GM21723 (cell line): Measurements from ENCODE around the gene SCFD1.
"Not testable (repeated sequence)": the region's sequence is repeated elsewhere in the genome, so short reads cannot be mapped to it uniquely, and the experiment has no call there.

Experiments used
- ATAC-seq: cut with Tn5 transposase; IDR thresholded peaks from one replicate; pipeline ENCODE4 v1.9.1; 2021; ENCODE audit warnings: mild to moderate bottlenecking, moderate library complexity; ENCODE audit not compliant: unreplicated experiment

The SCFD1 gene, protein sequence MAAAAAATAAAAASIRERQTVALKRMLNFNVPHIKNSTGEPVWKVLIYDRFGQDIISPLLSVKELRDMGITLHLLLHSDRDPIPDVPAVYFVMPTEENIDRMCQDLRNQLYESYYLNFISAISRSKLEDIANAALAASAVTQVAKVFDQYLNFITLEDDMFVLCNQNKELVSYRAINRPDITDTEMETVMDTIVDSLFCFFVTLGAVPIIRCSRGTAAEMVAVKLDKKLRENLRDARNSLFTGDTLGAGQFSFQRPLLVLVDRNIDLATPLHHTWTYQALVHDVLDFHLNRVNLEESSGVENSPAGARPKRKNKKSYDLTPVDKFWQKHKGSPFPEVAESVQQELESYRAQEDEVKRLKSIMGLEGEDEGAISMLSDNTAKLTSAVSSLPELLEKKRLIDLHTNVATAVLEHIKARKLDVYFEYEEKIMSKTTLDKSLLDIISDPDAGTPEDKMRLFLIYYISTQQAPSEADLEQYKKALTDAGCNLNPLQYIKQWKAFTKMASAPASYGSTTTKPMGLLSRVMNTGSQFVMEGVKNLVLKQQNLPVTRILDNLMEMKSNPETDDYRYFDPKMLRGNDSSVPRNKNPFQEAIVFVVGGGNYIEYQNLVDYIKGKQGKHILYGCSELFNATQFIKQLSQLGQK

DNA sequence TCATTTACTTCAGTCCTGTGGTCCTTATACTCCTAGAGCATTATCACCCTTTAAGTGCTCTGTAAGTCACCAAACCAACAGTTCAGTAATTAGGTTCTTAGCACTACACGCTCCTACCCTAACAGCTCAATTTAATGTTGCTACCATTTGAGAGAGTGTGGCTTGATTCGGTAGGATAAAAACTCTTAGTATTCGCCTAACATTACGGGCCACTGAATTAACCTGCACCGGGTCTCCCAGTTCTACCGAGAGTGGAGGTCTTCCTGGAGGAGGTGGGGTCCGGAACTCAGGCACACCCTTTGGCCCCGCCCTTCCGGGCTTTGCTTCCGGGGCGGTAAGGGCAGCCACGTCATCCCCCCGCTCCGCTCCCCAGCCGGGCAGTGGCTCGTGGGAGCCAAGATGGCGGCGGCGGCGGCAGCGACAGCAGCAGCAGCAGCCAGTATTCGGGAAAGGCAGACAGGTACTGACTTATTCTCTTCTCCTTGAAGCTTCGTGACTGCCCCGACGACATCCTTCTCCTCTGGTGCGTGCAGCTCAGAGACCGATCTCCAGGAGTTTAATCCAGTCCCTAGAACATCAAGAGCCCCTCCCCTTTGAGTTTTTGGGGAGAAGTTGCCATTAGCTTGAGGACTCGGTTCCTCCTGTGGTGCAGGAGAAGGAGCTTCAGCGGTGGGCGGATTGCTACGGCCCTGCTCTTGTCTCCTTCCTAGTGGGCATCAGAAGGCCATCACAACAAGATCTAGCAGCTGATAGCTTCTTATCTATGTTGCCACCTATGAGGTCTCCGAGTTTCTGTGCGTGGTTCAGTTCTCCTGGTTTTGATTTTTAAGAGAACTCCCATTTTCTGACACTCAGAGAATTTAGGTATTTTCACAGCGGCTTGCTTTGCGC, at the start of gene SCFD1:
TSS of gene SCFD1 (plus strand) at position 380 of the 891 bp plus-strand sequence. CDS start at position 400, 20 bp downstream.
- ATAC-seq, result peak; percentile 92

DNA sequence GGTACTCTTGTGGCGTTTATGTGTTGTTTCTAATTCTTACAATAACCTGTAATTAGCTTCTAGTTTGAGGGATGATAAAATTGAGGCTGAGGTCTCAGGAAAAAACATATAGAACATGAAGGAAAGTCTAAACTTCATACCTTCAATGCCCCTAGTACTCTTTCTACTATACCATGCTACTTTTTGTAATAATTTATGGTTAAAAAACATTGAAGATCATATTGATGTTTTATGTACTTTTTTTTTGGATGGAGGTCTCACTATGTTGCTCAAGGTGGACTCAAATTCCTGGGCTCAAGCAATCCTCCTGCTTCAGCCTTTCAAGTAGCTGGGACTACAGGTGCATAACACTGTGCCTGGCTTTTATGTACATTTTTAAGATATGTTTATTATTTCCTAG, 49.3 kb upstream of the SCFD1 start:
- no peak for ATAC-seq

DNA sequence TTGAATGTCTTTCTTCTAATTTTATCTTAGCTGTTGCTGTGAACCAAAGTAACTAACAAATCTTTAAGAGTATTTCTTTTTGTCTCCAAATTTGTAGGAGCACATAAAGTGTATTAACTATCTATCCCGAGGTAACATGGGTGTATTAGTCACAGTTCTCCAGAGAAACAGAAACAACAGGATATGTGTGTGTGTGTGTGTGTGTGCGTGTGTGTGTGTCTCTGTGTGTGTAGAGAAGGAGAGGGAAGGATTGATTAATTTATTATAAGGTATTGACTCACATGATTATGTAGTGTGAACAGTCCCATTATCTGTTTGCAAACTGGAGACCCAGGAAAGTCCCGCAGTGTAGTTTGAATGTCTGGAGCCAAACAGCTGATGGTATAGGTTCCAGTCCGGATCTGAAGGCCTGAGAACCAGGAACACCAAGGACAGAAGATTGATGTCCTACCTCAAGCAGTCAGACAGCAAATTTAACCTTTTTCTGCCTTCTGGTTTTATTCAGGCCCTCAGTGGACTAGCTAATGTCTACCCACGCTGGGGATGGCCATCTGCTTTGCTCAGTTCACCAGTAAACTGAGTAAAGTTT, 48.8 kb upstream of the SCFD1 start:
- ATAC-seq, result no peak

DNA sequence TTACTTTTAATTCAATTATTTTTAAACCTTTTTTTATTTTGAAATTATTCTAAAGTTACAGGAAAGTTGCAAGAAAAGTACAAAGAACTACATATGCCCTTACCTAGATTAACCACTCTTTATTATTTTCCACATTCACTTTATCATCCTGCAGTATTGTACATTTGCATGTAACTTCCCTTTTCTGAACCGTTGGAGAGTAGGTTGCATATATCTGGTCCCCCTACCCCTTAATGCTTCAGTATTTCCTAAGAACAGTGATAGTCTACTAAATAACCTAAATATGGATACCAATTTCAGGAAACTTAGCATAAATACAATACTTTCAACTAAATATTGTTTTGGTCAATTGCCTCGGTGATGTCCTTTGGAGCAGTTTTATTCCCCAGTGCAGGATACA, 48.2 kb upstream of the SCFD1 start:
- ATAC-seq, result no peak

DNA sequence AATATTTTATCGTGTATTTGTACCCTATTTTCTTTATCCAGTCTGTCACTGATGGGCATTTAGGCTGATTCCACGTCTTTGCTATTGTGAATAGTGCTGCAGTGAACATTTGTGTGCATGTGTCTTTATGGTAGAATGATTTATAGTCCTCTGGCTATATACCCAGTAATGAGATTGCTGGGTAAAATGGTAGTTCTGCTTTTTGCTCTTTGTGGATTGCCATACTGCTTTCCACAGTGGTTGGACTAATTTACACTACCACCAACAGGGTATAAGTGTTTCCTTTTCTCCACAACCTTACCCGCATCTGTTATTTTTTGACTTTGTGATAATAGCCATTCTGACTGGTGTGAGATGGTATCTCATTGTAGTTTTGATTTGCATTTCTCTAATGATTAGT, 47.3 kb upstream of the SCFD1 start:
- ATAC-seq, result not testable (repeated sequence)

DNA sequence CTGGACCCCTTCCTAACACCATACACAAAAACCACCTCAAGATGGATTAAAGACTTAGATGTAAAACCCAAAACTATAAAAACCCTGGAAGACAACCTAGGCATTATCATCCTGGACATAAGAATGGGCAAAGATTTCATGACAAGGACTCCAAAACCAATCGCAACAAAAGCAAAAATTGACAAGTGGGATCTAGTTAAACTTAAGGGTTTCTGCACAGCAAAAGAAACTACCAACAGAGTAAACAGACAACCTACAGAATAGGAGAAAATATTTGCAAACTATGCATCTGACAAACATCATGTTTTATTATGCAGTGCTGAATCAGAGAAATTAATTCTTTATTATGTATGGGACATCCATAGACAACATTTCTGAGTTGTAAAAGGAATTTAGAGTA, 45.8 kb upstream of the SCFD1 start:
- not testable (repeated sequence) for ATAC-seq

DNA sequence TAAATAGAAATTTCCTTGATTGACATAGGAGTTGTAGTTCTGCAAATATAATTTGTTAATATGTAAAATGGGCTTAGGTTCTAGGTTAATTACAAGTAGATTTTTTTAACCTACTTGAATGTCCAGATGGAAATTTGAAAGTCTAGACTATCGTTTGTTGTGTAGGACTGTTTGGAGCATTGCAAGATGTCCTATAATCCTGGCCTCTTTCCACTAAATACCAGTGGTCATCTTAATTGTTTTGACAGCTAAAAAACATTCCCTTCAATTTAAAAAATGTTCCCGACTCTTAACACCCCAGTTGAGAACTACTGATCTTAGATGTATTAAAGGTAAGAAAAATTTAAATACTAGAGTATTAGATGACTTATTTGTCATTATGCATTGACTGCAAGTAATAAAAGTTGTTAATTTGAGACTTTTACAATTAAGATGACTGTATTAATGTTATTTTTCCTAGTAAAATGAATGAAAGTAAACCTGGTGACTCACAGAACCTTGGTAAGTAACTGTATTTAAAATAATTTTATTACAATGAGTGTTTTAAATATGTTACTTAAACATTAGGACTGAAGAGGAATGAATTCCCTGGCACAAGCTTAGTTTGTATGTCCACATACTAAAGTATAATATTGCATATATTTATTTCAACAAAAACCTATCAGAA, 41.4 kb upstream of the SCFD1 start:
- ATAC-seq, result no peak

DNA sequence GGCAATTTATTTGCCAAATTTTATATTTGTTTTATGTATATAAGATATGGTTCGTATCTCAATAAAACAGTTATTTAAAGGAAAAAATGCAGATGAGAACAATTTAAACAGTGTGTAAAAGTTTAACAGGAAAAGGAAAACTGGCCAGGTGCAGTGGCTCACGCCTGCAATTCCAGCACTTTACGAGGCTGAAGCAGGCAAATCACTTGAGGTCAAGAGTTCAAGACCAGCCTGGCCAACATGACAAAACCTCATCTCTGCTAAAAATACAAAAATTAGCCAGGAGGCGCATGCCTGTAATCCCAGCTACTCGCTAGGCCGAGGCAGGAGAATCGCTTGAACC, 40.9 kb upstream of the SCFD1 start:
- no peak for ATAC-seq

DNA sequence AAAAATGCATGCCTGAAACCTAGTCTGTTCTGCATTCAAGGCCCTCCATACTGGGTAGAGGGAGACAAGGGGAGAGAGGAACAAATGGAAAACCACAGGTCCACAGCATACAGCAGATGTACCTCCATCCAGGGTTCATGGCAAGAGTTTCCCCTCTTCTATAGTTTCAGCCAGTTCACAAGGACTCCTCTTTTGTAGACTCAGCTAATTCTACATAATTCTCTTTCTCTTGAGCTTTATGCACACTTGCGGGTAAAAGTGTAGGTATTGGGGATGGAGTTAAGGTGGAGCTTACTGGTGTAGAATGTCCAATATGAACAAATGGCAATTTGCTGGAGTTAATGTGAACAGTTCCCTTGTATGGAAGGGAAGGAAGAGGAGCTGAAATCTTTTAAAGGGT, 39.7 kb upstream of the SCFD1 start:
- no peak for ATAC-seq

DNA sequence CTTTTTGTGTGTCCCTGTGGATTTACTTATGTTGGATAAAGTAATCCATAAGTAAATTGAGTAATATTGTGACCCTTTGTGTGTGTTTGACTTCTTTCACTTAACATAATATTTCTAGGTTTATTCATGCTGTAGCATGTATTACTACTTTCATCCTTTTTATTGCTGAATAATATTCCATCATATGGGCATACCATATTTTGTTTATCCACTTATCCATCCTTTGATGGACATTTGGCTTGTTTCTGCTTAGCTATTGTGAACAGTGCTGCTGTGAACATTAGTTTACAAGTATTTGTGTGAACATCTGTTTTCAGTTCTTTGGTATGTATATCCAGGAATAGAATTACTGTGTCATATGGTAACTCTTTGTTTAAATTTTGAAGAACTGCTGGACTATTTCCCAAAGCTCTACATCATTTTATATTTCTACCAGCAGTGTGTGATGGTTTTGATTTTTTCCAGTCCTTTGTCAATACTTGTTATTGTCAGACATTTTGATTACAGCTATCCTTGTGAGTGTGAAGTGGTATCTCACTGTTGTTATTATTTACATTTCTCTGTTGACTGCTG, 38.0 kb upstream of the SCFD1 start:
- ATAC-seq, result no peak

DNA sequence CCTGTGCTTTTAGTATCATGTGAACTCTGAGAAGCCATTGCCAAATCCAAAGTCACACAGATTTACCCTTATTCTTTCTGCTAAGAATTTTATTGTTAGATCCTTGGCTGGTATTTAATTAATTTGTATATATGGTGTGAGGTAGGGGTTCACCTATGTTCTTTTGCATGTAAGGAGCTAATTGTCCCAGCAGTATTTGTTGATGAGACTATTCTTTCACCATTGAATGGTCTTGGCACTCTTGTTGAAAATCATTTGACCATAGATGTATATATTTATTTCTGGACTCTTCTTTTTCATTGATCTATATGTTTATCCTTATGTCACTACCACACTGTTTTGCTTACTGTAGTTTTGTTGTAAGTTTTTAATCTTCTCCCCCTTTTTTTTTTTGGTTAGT, 36.9 kb upstream of the SCFD1 start:
- ATAC-seq, result no peak

DNA sequence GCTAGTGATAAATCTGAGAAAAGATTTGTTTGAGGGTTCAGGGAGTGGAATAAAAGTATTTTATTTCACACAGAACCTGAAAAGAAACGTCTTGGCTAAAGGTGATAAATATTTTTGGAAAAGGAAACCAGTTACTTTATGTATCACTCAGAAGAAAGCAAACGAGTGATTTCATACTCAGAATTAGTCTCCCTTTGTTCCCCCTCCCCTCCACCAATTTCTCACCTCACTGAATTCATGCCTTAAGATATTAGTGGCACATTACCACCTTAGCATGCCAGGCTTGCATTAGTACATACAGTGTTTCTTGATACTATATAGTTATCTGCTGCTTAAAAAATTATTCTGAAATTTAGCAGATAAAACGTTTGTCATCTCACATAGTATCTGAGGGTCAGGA, 35.0 kb upstream of the SCFD1 start:
- no peak for ATAC-seq

DNA sequence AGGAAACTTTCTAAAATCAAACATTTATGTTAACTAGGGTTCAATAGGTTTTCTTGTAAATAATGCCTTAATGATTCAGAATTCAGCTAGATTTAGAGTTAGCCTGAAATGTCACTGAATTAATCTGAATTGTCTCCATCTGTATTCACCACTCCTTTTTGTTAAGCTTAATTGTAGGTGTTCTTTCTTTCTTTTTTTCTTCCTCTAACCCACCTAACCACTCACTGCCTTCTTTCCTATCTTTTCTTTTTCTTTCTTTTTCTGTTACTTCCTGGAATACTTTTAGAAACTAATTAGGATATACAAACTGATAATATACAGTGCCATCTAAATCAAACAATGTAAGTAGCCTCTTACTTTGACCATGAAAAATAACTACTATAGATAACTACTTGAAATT, 33.2 kb upstream of the SCFD1 start:
- ATAC-seq, result no peak

DNA sequence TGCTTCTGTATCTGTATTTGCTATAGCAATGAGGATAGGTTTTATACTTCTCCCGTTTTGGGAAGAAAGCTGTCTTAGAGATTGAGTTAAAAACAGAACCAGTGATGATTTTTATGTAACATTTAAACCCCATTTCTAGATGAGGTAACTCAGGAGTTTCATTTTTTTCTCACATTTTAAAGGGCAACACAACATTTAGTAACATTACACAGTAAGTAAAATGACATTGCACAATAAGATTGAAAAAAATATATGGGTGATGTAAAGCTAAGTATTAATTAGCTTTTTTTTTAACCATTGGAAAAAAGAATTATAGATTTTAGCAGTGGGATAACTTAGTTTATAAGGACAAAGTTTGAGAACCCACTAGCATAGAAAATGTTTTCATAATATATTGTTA, 25.2 kb upstream of the SCFD1 start:
- ATAC-seq, result no peak

DNA sequence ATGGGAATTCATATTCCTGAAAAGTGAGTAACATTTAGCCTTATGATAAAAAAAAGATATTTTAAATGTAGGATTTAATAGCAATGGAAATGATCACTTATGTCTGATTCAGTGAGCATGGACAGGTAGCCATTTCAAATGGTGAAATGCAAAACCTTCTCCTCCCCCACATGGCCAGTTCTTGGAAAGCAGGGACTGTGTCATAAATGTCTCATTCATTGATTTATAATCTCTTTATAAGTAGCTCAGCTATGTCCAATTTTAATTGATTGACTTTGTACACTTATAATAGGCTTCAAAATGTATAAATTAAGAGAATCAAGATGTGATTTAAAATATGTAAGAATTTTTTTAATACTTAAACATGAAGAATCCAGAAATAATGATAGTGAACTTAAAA, 24.6 kb upstream of the SCFD1 start:
- ATAC-seq, result no peak

DNA sequence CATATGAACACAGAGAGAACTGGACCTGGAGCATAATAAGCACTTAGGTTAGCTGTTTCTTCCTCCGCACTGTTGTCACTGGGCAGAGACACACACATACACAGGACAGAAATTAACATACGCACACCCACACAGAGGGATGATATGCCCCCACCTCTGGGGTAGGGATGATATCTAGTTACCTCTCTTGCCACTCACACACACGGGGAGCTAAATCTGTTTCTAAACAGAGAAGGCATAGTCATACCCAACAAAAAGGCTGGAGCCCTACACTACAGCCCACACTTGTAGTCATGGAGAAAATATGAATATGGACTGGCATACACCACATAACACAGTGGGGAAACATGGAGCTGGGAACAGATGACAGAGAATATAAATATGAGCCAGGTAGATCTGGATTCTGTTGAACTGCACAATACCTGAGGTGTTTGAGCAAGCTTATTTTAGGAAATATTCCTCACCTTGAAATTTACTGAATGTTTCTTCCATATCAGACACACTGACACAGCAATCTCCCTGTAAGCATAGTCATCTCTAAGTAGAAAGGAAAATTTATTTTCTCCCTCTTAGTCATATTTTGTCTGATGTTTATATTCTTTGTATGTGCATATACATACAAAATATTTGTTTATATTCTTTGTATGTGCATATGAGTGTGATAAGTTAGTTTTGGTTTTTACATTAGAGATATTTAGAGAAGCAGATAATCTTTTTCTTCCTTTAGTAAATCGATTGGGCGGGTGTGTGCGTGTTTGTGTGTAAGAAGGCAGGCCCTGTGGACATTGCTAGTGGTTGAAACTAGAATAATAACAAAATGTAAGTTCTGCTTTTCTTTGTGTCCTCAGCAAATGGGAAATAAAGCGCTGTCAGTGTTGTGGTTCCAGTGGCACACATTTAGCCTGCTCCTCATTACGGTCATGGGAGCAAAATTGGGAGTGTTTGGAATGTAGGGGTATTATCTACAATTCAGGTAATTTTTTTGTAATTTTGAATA, 20.9 kb upstream of the SCFD1 start:
- ATAC-seq, result no peak

DNA sequence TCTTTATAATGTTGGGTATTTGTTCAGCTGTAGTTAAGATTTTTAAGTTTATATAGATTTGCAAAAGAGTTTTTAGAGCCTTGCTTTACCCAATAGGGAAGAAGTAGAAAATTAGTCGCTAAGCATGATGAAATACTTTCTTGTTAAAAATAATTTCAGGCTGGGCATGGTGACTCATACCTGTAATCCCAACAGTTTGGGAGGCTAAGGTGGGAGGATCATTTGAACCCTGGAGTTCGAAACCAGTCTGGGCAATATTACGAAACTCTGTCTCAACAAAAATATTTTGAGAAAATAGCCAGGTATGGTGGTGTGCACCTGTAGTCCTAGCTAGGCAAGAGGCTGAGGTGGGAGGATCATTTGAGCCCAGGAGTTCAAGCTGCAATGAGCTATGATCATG, 18.7 kb upstream of the SCFD1 start:
- ATAC-seq, result no peak

DNA sequence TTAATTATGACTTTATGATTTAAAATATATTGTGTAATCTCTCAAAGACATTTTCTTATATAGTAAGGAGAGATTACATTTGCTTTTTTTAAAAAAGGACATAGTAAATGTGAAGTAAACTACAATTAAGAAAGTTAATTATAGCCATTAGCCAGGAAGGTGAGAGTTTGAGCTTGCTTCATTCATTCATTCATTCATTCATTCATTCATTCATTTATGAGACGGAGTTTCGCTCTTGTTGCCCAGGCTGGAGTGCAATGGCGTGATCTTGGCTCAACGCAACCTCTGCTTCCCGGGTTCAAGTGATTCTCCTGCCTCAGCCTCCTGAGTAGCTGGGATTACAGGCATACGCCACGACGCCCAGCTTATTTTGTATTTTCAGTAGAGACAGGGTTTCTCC, 17.4 kb upstream of the SCFD1 start:
- ATAC-seq, result not testable (repeated sequence)

DNA sequence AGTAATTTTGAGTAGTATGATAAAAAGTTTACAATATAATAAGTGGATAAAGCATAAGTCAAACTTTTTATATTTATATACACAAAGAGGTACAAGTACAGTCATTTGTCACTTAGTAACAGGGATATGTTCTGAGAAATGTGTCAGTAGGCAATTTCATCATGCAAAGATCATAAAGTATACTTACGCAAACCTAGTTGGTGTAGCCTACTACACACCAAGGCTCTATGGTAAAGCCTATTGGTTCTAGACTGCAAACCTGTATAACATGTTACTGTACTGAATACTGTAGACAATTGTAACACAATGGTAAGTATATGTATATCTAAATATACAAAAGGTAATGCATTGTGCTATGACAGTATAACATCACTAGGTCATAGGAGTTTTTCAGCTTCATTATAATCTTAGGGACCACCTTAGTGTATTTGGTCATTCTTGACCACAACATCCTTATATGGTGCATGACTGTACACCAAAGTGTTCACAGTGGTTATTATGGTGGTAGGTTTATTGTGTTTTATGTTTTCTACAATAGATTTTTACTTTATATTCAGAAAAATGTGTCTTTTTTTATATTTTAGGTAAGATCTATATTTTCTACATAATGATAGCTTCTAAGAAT, 14.9 kb upstream of the SCFD1 start:
- ATAC-seq, result no peak
